ENCODE results near the gene AGMO. TPM values are rescaled to one million over a fixed set of nuclear protein-coding genes. Genes with fewer than 3 reads are reported as not detected.

The AGMO gene
- total RNA-seq, 1 donor from 2014 or later: not detected

DNA sequence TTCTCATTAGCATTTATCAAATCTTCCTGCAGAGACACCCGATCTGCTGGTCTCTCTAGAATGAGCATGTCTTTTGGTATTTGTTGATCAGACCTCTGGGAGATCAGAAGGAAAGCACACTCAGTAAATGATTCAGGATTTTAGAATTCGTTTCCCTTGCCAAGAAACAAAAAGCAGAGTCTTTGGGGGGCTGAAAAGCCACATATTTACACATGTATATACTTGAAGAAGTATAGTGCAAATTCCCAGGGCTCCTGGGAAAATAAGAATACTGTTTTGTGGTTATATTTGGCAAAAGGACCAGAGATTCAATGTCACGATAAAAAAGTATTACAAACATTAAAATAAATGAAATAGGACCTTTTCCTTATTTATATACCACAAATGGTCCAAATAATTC lies 100.2 kb downstream of the AGMO start:
- intact Hi-C loops (cut with micrococcal nuclease): no loop called here

GRCh38 chr7:15459018-15459615 lies 102.7 kb downstream of the AGMO start:
- intact Hi-C loops (cut with micrococcal nuclease): no loop called here

GRCh38 chr7:15457990-15458955 lies 103.5 kb downstream of the AGMO start:
- intact Hi-C loops (cut with micrococcal nuclease): no loop called here

GRCh38 chr7:15452670-15453069 lies 109.1 kb downstream of the AGMO start:
- intact Hi-C loops (cut with micrococcal nuclease): no loop called here

DNA sequence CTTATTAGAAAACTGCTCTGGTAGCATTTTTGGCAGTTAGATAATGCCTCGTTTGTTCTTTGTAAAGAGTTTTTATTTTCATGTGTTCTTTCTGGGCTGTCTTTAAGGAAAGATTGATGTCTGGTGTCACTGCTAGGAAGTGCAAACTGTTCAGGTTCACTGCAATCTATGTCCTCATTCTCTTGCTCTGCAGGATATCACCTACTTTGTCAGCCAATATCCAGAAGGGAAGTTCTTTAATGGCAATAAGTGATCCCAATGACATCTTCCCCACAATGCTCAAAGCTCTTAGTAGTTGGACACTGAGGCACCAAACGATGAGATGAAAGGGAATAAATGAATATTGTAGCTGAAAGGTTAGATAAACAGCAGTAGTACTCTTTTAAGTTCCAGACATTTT lies 115.1 kb downstream of the AGMO start:
- intact Hi-C loops (cut with micrococcal nuclease): no loop called here

DNA sequence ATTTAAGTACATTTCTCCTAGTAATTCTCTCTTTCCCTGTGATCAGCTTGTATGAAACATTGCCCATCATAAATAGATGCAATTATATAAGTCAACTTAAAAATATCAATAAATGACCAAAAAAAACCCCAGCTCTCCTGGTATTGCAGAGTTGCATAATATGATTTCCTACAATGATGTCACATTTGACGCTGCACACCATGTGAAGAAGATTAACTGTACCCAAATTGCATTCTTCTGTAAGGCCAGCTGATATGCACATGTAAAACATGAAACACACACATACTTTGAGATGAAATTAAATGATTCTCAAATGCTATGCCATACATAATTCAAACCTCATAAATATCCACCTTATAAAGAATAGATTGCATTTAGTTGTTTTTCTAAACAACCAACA lies 115.5 kb downstream of the AGMO start:
- intact Hi-C loops (cut with micrococcal nuclease): no loop called here

- intact Hi-C loops (cut with micrococcal nuclease): no loop called here
Observed at GRCh38 chr7:15441915-15442314, 119.9 kb downstream of the AGMO start.

DNA sequence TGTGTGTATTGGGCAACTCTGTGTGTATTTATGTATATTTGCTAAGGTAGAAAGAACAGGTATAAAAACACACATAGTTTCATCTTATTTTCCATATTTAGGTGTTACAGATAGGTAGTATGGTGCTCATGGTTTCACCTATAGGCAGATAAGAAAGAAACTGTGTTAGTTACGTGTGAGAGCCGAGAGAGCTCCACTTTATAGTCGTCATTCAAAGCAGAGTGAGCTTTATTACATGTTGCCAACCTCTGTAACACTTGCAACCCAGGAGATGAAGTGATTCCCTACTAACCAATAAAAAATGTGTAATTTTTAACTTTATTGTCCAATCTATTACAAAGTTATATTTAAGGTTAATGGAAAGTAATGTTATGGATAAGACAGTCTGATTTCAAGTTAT lies 121.3 kb downstream of the AGMO start:
- intact Hi-C loops (cut with micrococcal nuclease): no loop called here

GRCh38 chr7:15439853-15440252 lies 122.0 kb downstream of the AGMO start:
- intact Hi-C loops (cut with micrococcal nuclease): no loop called here

GRCh38 chr7:15433151-15433550 lies 128.7 kb downstream of the AGMO start:
- intact Hi-C loops (cut with micrococcal nuclease): no loop called here

GRCh38 chr7:15430911-15431310 lies 130.9 kb downstream of the AGMO start:
- intact Hi-C loops (cut with micrococcal nuclease): no loop called here

- intact Hi-C loops (cut with micrococcal nuclease): no loop called here
Observed at GRCh38 chr7:15430191-15430590, 131.6 kb downstream of the AGMO start.

GRCh38 chr7:15424468-15424867 lies 137.3 kb downstream of the AGMO start:
- intact Hi-C loops (cut with micrococcal nuclease): no loop called here

DNA sequence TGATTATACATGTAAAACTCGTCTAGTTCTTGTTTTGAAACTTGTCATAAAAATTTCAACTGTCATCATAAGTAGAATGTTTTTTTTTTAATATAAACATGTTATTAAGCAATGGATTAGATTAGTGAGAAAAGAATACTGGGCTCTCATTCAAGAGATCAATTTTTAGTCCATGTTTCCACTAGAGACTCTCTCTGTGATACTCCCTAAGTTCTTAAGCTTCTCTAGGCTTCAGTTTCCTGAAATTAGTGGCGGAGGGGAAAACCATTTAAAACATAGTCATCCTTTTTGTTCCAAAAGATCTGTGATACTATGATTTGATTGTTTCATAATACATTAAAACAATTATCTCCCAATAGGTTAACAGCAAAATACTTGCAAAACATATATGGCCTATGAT lies 142.2 kb downstream of the AGMO start:
- intact Hi-C loops (cut with micrococcal nuclease): no loop called here

GRCh38 chr7:15418264-15418663 lies 143.6 kb downstream of the AGMO start:
- intact Hi-C loops (cut with micrococcal nuclease): no loop called here

- intact Hi-C loops (cut with micrococcal nuclease): no loop called here
Observed at GRCh38 chr7:15417341-15417988, 144.3 kb downstream of the AGMO start.

DNA sequence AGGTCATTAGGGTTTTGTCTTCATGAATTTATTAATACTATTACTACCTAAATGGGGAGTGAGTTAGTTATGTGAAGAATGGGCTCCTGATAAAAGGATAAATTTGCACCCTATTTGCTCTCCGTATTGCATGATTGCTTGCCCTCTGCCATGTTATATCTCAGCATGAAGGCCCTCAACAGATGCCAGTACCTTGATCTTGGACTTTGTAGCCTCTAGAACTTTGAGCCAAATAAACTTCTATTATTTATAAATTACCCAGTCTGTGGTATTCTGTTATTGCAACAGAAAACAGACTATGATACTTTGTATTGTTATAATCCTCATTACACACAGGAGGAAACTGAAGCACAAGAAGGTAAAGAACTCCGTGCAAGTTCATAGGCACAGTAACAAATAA lies 150.8 kb downstream of the AGMO start:
- intact Hi-C loops (cut with micrococcal nuclease): no loop called here

GRCh38 chr7:15407910-15408309 lies 153.9 kb downstream of the AGMO start:
- intact Hi-C loops (cut with micrococcal nuclease): no loop called here

DNA sequence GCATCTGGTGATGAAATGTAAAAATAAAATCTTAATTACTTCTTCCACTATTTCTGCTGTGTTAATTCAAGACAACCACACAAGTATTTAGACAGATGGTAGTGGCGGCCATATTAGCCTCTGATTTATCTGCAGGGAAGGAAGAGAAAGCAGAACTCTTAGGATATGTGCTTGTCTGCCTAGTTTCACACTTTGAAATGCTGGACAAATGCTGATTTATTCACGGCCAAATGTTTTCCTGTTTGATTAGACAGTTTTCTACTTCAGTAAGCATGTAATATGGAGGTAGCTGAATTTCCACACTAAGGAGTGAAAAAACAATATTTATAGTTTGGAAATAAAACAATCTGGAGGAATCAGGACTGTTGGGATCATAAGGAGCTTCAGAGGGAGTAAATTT lies 158.1 kb downstream of the AGMO start:
- intact Hi-C loops (cut with micrococcal nuclease): no loop called here

GRCh38 chr7:15403315-15403714 lies 158.5 kb downstream of the AGMO start:
- intact Hi-C loops (cut with micrococcal nuclease): no loop called here

GRCh38 chr7:15402436-15403136 lies 159.2 kb downstream of the AGMO start:
- intact Hi-C loops (cut with micrococcal nuclease): no loop called here

GRCh38 chr7:15400440-15400839 lies 161.4 kb downstream of the AGMO start:
- intact Hi-C loops (cut with micrococcal nuclease): no loop called here

Measured in T-helper 1 cell treated with Interleukin-12 subunit alpha and Interleukin-12 subunit beta and Interleukin-4 antibody, amounts not matched to agents 30 ng/mL and 1 ng/mL, for 36 hours (primary cell).